ENCODE data around the gene SBK1.
"Not testable (repeated sequence)": the region's sequence is repeated elsewhere in the genome, so short reads cannot be mapped to it uniquely, and the experiment has no call there.

Gene SBK1

DNA sequence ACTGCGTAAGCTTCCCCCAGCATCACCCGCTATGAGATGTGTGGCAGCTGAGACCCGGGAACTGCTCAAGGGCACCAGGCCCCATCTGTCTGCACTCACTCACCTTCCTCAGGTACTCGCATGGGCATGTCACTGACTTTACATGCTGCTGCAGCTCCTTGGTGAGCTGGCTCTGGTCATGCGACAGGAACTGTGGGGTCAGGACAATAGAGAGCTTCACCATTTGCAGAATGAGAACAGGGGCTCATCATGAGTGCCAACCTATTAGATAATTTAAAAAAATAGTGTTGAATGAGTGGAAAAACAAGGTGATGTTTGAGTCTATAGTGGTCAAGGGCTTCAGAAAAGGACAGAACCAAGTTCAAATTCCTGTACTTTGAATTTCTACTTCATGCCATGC is 70.3 kb downstream of the SBK1 start:
- DNase-seq: not testable (repeated sequence)

- not testable (repeated sequence) for DNase-seq
These were observed 71.1 kb downstream of the SBK1 start, which contains the start of gene NPIPB6 for GRCh38 chr16:28363408-28363807. TSS of gene NPIPB6 (minus strand) at chr16:28363508. CDS start at chr16:28362822, 686 bp downstream.

- DNase-seq: not testable (repeated sequence)
These were observed 72.2 kb downstream of the SBK1 start for GRCh38 chr16:28364268-28365173.

- not testable (repeated sequence) for DNase-seq
These were observed 75.6 kb downstream of the SBK1 start for GRCh38 chr16:28367926-28368325.
